Ureter (tissue), 1 donor: ENCODE data around the gene RUFY4. TPM values are rescaled to one million over a fixed set of nuclear protein-coding genes. Genes with fewer than 3 reads are reported as not detected.

ENCODE experiments used
- DNase-seq: peaks from one replicate; pipeline ENCODE4 v3.0.0-alpha.2; 2020; ENCODE audit warnings: low spot score
- total RNA-seq: library from RNA; stranded (reverse); gene quantifications from one replicate; pipeline ENCODE4 v1.2.4, GENCODE V29; 2023
- donor health status: DM: yes; HTN: yes; CAD: no.

RUFY4 gene
- total RNA-seq, 1 donor from 2014 or later: 5.6 TPM

GRCh38 chr2:218060118-218060517 is 8.9 kb upstream of the RUFY4 start:
- DNase-seq: no peak

GRCh38 chr2:218060950-218061660 is 7.9 kb upstream of the RUFY4 start:
- DNase-seq: no peak

GRCh38 chr2:218063486-218063885 is 5.6 kb upstream of the RUFY4 start:
- DNase-seq: no peak

GRCh38 chr2:218063896-218064295 is 5.2 kb upstream of the RUFY4 start:
- DNase-seq: no peak

GRCh38 chr2:218065239-218066006 is 3.6 kb upstream of the RUFY4 start:
- no peak for DNase-seq

- no peak for DNase-seq
Measured at GRCh38 chr2:218066926-218067515, 2.0 kb upstream of the RUFY4 start.

- no peak for DNase-seq
Measured at GRCh38 chr2:218067523-218067922, 1.5 kb upstream of the RUFY4 start.

- DNase-seq: no peak
Measured at GRCh38 chr2:218069606-218070300, 700 bp downstream of the RUFY4 start.

- no peak for DNase-seq
Measured at GRCh38 chr2:218070587-218070986, 1.5 kb downstream of the RUFY4 start.

- no peak for DNase-seq
Measured at GRCh38 chr2:218071218-218071937, 2.3 kb downstream of the RUFY4 start.

- DNase-seq: no peak
Measured at GRCh38 chr2:218072002-218072401, 2.9 kb downstream of the RUFY4 start.

GRCh38 chr2:218072478-218073024 is 3.5 kb downstream of the RUFY4 start:
- DNase-seq: no peak

- DNase-seq: no peak
Measured at GRCh38 chr2:218073185-218073584, 4.1 kb downstream of the RUFY4 start.

GRCh38 chr2:218074031-218074430 is 5.0 kb downstream of the RUFY4 start:
- no peak for DNase-seq

- no peak for DNase-seq
Measured at GRCh38 chr2:218075975-218076811, 7.1 kb downstream of the RUFY4 start.

- DNase-seq: no peak
Measured at GRCh38 chr2:218077464-218078216, 8.6 kb downstream of the RUFY4 start.

- no peak for DNase-seq
Measured at GRCh38 chr2:218079943-218080913, 11.2 kb downstream of the RUFY4 start.

- DNase-seq: no peak
Measured at GRCh38 chr2:218081063-218081462, 12.0 kb downstream of the RUFY4 start.
